Occipital lobe (tissue), 2 donors: ENCODE data around the gene PVALEF. TPM values are rescaled to one million over a fixed set of nuclear protein-coding genes. Genes with fewer than 3 reads are reported as not detected.
"Not testable (repeated sequence)": the region's sequence is repeated elsewhere in the genome, so short reads cannot be mapped to it uniquely, and the experiment has no call there.

Source experiments
- DNase-seq: peaks from one replicate; lab custom pipeline; 2025; lab: John Stamatoyannopoulos, UW
- total RNA-seq: library from RNA; depleted of rRNA; stranded (reverse); fragments of >200 nt; gene quantifications from one replicate; pipeline ENCODE4 v1.2.3, GENCODE V29; 2014

The PVALEF gene
- total RNA-seq, 1 donor from 2014 or later: not detected

DNA sequence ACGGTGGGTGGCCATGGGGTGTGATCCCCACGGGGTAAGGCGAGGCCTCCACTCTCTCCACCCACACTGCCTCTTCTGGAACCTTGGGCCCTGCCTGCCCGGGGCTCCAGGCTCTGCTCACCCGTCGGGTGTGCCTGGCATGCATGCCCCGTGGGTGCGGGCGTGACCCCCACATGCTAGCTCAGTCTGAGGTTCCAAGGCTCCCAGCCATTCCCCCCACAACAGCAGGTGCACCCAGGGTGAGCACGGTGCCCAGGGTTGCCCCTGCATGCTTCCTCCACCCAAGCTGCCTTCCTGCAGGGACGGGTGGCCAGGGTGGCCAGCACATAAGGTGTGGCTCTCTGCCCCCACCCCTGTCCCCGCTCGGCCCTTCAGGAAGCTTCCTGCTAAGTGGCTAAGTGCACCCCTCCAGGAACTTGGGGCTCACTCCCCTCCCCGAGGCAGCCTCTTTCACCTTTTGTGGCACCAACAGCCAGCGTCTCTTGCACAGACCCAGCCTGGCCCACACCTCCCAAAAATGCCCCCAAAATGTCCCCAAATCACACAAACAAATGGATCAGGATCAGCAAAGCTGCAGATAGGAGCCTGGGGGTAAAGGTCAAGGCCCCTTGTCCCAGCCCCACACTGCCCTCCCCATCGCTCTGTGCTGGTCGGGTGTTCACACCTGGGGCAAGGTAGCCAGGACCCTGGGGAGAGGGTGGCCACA, 21.4 kb upstream of the PVALEF start:
- no peak for DNase-seq

GRCh38 chr17:81144423-81144781, 20.9 kb upstream of the PVALEF start:
- no peak for DNase-seq

GRCh38 chr17:81146208-81146607, 19.1 kb upstream of the PVALEF start:
- not testable (repeated sequence) for DNase-seq

DNA sequence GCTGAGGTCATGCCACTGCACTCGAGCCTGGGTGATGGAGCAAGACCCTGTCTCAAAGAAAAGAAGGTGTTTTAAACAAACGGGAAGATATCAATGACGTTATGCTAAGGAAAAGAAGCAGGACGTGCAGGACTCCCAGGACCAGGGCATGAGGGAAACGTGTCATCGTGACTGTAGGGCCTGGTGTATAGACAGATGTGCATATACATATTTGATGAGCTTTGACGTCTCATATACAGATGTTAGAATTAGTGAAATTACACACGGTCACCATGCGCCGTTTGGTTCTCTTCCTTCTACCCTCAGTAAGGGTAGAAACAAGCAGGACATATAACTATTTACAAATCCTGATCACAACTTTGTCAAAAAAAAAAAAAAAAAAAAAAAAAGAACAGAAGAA, 17.6 kb upstream of the PVALEF start:
- no peak for DNase-seq

DNA sequence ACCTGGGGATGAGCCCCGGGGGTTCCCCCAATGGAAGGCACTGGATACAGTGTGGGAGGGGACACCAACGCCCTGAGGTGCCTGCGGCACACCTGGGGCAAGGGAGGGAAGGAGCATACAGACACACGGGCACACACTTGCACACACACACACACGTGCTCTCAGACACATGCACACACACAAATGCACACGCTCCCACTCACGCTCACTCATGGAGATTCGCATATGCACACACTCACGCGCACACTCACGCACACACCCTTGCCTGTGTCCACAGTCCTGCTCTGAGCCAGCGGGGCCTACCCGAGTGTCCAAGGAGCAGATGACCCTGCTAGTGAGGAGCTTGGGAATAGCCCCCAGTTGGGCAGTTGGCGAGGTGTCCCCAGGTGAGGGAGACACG, 16.7 kb upstream of the PVALEF start:
- DNase-seq: no peak

DNA sequence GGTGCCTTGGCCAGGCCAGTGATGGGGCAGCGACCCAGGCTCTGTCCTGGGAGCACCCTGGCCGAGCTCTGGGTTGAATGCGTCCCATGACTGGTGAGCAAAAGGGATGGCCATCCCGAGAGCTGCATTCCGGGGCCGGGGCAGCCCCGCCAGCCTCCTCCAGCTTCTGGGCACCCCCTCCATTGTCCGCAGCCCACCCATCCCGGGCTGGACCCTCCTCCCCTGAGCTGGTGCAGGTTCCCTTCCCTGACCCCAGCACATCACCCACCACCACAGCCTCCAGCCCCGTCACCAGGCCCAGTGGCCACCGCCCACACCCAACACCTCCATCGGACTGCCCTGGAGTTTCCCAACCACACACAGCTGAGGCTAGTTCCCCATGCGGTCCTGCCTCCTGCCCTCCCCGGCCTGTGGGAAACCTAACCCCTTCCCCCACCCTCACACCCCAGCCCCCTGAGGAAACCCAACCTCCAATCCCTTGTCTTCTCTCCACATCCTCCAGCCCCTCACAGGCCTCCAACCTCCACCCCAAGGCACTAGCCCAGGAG, 16.2 kb upstream of the PVALEF start:
- no peak for DNase-seq

DNA sequence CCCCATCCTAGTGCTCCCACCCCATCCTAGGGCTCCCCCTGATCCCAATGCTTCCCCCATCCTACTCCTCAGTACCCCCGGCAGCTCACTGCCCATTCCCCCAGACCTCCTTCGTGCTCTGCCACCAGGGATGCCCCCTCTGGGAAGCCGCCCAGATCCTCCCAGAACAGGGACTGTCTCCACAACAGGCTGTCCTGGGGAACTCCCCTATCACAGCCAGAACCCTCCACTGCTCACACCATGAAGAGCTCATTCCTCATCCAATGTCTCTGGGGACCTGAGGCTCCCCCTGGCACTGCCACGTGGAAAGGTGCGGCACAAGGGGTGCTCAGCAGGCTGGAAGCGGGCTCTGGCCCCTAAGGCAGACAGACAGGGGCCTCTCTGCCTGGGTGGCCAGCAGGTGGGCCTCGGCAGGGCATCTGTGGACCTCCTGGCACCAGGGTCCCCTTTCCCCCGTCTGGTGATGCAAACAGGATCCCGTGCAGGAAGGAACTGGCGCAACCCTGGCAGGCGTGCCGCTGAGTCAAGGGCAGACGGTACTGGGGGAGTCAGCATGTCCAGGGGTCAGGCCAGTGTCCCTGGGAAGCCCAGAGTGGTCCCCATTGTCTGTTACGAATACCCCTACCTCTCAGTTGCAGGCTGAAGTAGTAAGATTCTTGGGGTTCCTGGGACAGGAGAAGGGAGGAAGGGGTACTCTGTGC, 14.8 kb upstream of the PVALEF start:
- DNase-seq: no peak

DNA sequence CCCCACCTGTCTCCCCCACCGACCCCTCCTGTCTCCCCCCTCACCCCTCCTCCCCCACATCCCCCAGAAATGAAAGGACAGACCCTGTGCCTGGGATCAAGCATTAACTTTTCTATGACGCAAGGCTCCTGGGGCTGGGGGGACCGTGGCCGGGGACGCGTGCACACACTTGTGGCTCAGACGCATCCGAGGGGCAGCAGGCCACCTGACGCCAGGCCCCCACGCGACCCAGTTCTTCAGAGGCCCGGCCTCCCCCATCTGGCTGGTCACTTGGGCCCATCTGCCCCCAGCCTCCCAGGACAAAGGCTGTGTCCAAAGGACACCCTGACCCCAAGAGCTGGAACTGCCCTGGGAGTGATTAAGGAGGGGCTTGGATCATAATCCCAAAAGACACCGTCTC, 14.0 kb upstream of the PVALEF start:
- DNase-seq: no peak

DNA sequence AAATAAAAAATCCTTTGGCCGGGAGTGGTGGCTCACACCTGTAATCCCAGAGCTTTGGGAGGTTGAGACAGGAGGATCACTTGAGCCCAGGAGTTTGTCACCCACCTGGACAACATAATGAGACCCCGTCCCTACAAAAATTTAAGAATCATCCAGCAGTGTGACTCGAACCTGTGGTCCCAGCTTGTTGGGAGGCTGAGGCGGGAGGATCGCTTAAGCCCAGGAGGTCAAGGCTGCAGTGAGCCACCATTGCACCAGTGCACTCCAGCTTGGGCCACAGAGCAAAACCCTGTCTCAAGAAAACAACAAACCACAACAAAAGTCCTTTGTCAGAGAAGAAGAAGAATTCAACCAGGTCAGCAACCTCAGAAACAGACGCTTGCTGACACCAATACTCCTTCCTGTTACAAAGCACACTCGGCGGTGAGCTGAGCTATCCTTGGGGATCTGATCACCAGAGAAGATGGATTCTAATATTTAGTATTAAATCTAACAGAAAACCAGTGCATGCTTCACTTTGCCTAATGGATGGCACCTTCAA, 12.9 kb upstream of the PVALEF start:
- no peak for DNase-seq

- DNase-seq: peak; percentile 75
These were observed 11.9 kb upstream of the PVALEF start for GRCh38 chr17:81153340-81153803.

DNA sequence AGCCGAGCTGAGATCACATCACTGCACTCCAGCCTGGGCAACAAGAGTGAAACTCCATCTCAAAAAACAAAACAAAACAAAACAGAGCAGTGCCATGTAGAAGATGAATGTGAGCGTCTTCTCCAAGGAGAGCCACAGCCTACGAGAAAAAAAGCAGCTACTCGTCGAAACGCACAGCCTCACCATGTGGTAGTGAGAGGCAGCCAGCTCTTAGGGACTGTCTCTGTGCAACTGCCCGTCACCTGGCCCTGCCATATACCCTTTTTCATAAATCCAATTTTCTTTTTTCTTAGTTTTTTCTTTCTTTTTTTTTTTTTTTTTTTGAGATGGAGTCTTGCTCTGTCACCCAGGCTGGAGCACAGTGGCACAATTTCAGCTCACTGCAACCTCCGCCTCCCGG, 11.3 kb upstream of the PVALEF start:
- not testable (repeated sequence) for DNase-seq

DNA sequence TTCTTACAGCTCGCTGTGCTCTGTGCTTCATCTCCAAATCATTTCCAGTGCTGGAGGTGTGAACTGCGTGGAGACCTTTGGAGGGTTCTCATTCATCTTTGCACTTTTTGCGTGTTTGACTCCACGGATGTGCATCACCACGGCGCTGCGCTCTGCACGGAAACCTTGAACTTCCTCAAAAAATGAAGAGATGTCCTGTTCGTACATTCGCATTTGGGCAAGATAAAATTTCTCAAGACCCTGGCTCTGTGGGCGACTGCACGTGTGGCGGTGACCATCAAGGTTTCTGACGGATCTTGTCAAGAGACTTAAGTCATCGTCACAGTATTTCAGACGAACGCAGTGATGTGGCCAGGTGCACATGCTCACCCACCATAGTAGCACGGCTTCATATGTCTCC, 10.3 kb upstream of the PVALEF start:
- DNase-seq: no peak

DNA sequence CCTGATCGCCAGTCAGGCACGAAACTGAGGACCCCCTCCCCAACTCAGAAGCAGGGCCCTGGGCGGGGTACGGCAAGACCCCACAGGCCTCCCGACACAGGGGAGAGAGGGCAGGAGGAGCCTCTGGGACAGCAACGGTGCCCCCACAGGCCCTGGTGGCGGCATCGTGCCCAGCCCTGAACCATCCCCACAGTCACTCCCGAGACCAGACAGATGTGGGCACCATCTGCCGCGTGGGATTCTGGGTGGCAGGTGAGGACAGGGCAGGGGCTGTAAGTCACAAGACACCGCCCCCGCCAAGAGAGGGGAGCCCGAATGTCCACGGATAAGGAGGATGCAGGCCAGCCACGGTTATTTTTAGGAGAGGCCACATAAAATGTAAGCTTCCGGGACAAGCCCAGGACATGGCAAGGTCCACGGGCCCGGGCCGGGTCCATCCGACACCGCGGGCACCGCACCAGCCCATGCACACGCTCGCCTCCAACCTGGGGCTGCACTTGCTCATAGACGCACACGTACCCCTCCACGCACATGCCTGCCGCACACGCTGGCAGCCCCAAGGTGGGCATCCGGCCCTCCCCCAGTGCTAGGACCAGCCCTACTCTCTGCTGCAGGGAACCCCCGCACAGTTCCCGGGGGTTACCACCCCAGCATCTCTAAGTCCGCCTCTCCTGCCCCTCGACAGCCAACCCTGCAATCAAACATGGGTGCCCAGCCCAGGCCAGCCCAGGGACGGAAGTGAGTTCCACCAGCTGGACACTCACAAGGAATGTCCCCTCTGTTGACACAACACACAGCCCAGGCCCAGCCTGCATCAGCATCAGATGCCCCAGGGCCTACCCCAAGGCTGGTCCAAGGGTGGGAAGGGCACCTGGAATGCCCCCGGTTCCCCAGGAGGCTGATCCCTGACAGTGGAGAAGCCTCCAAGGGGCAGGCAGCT, 8.2 kb upstream of the PVALEF start:
- no peak for DNase-seq

- DNase-seq: no peak
These were observed 7.2 kb upstream of the PVALEF start for GRCh38 chr17:81157848-81158687.

DNA sequence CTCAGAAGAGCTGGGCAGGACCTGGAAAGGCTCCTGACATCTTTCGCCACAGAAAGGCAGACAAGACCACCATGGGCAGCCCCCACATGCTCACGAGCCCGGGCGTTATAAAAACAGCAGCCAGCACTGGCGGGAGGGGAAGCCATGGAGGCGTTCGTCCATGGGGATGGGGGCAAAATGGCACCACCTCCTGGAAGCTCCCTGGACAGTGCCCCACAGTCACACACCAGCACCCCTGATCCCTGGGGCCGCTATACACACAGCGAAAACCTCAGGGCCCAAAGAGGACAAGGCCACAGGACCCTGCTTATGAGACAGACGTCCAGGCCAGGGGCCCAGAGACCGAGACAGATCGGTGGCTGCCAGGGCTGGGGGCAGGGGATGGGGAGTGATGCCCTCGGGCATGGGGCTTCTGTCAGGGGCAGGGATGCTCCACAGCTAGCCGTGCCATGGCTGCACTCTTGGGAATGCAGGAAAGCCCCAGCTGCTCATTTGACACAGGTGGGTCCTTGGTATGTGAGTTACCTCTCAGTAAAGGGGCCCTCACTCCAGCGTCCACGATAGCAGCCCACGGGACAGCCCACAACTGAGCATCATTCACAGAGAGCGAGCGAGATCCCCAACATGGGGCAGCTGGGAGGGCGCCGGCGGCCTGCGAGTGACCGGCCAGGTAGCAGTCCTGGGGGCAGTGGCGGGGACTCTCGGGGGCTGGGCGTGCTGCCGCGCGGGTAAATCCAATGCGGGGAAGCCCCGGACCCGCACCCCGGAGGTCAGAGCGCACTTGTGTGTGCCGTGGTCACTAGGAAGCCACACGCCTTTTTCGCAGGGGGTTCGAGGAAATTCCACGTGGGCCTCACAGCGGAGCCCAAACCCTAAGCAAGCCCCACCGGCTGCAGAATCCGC, 6.4 kb upstream of the PVALEF start:
- DNase-seq: no peak

DNA sequence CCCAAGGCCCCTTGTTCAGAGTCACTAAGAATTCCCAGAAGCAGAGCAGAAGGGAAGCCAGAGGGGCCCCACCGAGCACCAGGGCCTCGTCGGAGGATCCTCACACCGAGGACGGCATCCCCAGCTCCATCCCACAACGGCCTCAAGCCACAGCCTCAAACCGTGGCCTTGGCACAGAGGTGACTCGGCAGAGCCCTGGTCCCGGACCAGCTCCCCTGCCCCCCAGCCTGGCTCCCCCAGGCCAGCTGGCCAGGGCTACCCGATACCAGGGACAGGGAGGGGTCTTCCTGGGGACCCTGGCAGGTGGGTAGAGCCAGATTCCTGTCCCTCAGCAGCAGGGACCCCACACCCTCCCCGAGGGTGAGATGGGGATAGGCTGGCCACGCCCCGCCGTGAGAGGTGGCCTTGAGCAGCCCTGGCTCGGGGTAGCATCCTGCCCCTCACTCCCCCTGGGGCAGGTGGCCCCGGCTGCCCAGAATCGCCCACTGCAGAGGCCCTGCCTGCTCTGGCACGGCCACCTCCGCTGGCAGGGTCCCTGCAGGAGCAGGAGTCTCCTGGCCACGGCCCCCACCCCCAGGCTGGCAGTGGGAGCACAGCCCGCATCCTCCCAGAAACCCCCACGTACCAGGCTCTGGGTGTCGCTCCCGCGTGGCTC, 5.6 kb upstream of the PVALEF start:
- DNase-seq: no peak

DNA sequence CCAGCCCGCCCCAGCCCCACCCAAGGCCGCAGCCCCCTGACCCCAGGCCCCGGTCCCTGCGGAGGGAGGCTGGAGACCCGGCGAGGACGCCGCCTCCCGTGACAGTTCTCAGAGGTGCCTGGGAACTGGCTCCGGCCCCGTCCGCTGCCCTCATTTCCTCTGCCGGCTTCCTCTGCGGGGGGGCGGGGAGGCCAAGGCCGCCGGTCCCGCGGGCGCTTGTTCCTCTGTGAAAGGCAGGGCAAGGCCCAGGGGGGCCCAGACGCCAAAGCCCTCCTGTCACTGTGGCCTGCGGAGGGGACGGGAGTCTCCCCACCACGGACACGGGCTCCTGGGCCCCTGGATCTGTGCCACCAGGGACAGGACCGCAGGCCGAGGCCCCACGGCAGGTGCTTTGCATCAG, 5.0 kb upstream of the PVALEF start:
- DNase-seq: no peak

GRCh38 chr17:81160747-81161453, 4.4 kb upstream of the PVALEF start:
- DNase-seq: no peak
